Spleen (tissue), 11 donors: ENCODE measurements around the gene ZNF76. TPM values are rescaled to one million over a fixed set of nuclear protein-coding genes. Genes with fewer than 3 reads are reported as not detected.
A peak's percentile ranks its signal among the peaks of the same experiment; 100 is the strongest.

ENCODE experiments used
- DNase-seq: peaks from one replicate; pipeline ENCODE4 v3.0.0-alpha.2; 2020
- H3K27ac ChIP-seq, 8 donors: fragments of 200-600 bp; sonication (generic) in 7 of 8; 1 replicate in 4 of 8; 2 replicates in 4 of 8; pipeline versions ENCODE4 v1.5.0 to v1.8.0; 2016 to 2021; ENCODE audit warnings: inconsistent platforms in 4 of 8, mild to moderate bottlenecking in 4 of 8, moderate library complexity in 1 of 8
- H3K27me3 ChIP-seq, 7 donors: fragments of 200-600 bp; sonication (generic) in 6 of 7; replicated peaks in 1 of 7; 1 replicate in 4 of 7; 2 replicates in 3 of 7; pipeline versions ENCODE4 v1.5.0 to v1.8.0; 2016 to 2021; ENCODE audit warnings: inconsistent platforms in 3 of 7, mild to moderate bottlenecking in 1 of 7
- H3K36me3 ChIP-seq, 6 donors: fragments of 200-600 bp; sonication (generic) in 5 of 6; 1 replicate in 4 of 6; 2 replicates in 2 of 6; pipeline versions ENCODE4 v1.5.0 to v1.8.0; 2016 to 2021; ENCODE audit warnings: inconsistent platforms in 2 of 6
- H3K4me1 ChIP-seq, 6 donors: fragments of 200-600 bp; sonication (generic) in 5 of 6; 1 replicate in 3 of 6; 2 replicates in 3 of 6; pipeline versions ENCODE4 v1.5.0 to v1.8.0; 2016 to 2021; ENCODE audit warnings: inconsistent platforms in 3 of 6
- H3K4me3 ChIP-seq, 8 donors: fragments of 200-600 bp; sonication (generic) in 7 of 8; 1 replicate in 4 of 8; 2 replicates in 4 of 8; pipeline versions ENCODE4 v1.5.0 to v1.8.0; 2016 to 2021; ENCODE audit warnings: inconsistent platforms in 4 of 8, mild to moderate bottlenecking in 4 of 8, moderate library complexity in 2 of 8
- H3K9me3 ChIP-seq, 8 donors: fragments of 200-600 bp; sonication (generic) in 7 of 8; 1 replicate in 4 of 8; 2 replicates in 4 of 8; pipeline versions ENCODE4 v1.5.0 to v1.8.0; 2016 to 2021; ENCODE audit warnings: inconsistent platforms in 4 of 8
- CTCF ChIP-seq, 11 experiments: fragments of 200-600 bp in 7 of 11; fragments of 450-650 bp in 4 of 11; sonication (generic) in 4 of 11; IDR thresholded peaks in 8 of 11; conservative IDR thresholded peaks in 3 of 11; 1 replicate in 7 of 11; 2 replicates in 4 of 11; pipeline versions ENCODE4 v1.4.0 to v1.8.0; 2016 to 2021; ENCODE audit warnings: antibody characterized with exemption in 11 of 11, inconsistent platforms in 4 of 11, mild to moderate bottlenecking in 1 of 11
- POLR2A ChIP-seq, 3 donors: fragments of 450-650 bp; IDR thresholded peaks; one replicate each; pipeline ENCODE4 v1.5.1; 2017; ENCODE audit warnings: antibody characterized with exemption in 3 of 3, mild to moderate bottlenecking in 1 of 3
- POLR2AphosphoS5 ChIP-seq, 3 donors: sonication (generic); formaldehyde crosslinking; IDR thresholded peaks; one replicate each; pipeline ENCODE4 v1.5.1; 2017; ENCODE audit warnings: antibody characterized with exemption in 3 of 3
- WGBS, 5 donors: extraction: QIAGEN DNeasy Blood & Tissue Kit in 3 of 5; methylation state at CpG; one replicate each; pipeline versions ENCODE4 v1.1.5 to v1.1.7; 2013 to 2018; 5-methylcytosine and 5-hydroxymethylcytosine counted together
- intact Hi-C: fragments of 100-400 bp; cut with DNase I; formaldehyde crosslinking; loops from one replicate; pipeline ENCODE4 v1.15.0; 2023; ENCODE audit warnings: low total_unique reads
- polyA plus RNA-seq, 3 donors: library from polyadenylated mRNA; stranded (reverse); fragments of 200-250 nt; gene quantifications; one replicate each; pipeline ENCODE4 v1.2.1, GENCODE V29; 2013
- total RNA-seq, 7 donors: library from RNA; depleted of rRNA in 3 of 7; stranded (reverse); fragments of >200 nt in 3 of 7; fragmentation: NEBNext Ultra II Directional in 4 of 7; extraction: Animal tissue kit (Norgen Biotek cat#: 25700) in 4 of 7; gene quantifications; one replicate each; pipeline versions ENCODE4 v1.1.0 to v1.2.1, GENCODE V29; 2016 to 2021
- donor health status: healthy with polysubstance abuse.
- donor health status: DM: no; HTN: no; CAD: no; lungs with moderate emphysema.
- donor health status: DM: no; HTN: no; CAD: no.
- donor health status: Bipolar disorder and iron deficiency.
- donor health status: healthy.
- donor health status: DM: no; HTN: no; CAD: no.
- donor health status: DM: yes; HTN: yes; CAD: no.

ZNF76 gene
- total and polyA plus RNA-seq, 10 donors: 25.6 to 80.0 (median 57.8) TPM

GRCh38 chr6:35239581-35239980, 20.0 kb upstream of the ZNF76 start:
- H3K36me3 ChIP-seq: peaks cover 0 to 21% (median 0%) of the 10 kb centered on the region in 6 donors
- peaks cover 0 to 9% (median 0%) of the 10 kb centered on the region in 8 donors for H3K9me3 ChIP-seq
- H3K27ac ChIP-seq: no peak overlapping the region
- H3K4me1 ChIP-seq: peaks cover 0 to 14% (median 0%) of the 10 kb centered on the region in 6 donors
- 87 to 96% (median 90%) methylated on average over 4 of the region's 4 CpGs for WGBS, 5 donors
- intact Hi-C loops: no loop called here
- no peak overlapping the region for H3K4me3 ChIP-seq
- no peaks in the 10 kb centered on the region for H3K27me3 ChIP-seq
- TF ChIP-seq CTCF (IDR thresholded peaks at IDR 0.05 in 8 of 11, conservative IDR thresholded peaks at IDR 0.05 in 3 of 11) (no peak), POLR2A (IDR thresholded peaks at IDR 0.05) (no peak), POLR2AphosphoS5 (IDR thresholded peaks at IDR 0.05) (no peak)
- DNase-seq: peak; percentile 6

- DNase-seq: peak; percentile 89
- Histone ChIP-seq H3K4me3 (no peak overlapping the region), H3K36me3 (peaks cover 0 to 34% (median 2%) of the 10 kb centered on the region in 6 donors), H3K27me3 (no peaks in the 10 kb centered on the region), H3K9me3 (no peaks in the 10 kb centered on the region), H3K27ac (no peak overlapping the region), H3K4me1 (peaks cover 0 to 14% (median 3%) of the 10 kb centered on the region in 6 donors)
- WGBS, 5 donors: 43 to 52% (median 48%) methylated on average over 11 to 12 of the region's 12 CpGs
- intact Hi-C loops: no loop called here
- TF ChIP-seq CTCF (IDR thresholded peaks at IDR 0.05 in 8 of 11, conservative IDR thresholded peaks at IDR 0.05 in 3 of 11): peak; percentile 84 to 96 (median 91)
- TF ChIP-seq POLR2A (IDR thresholded peaks at IDR 0.05): no peak
- peak in 2 of 3 donors; percentile 23 to 29 for TF ChIP-seq POLR2AphosphoS5 (IDR thresholded peaks at IDR 0.05)
Observed at GRCh38 chr6:35240838-35241801, 18.4 kb upstream of the ZNF76 start.

GRCh38 chr6:35242486-35242885, 17.0 kb upstream of the ZNF76 start:
- peaks cover 0 to 40% (median 3%) of the 10 kb centered on the region in 6 donors for H3K36me3 ChIP-seq

More at GRCh38 chr6:35242486-35242885, 17.0 kb upstream of the ZNF76 start:
- Histone ChIP-seq H3K4me3 (no peak overlapping the region), H3K27ac (no peak overlapping the region), H3K27me3 (no peaks in the 10 kb centered on the region), H3K9me3 (no peaks in the 10 kb centered on the region), H3K4me1 (peaks cover 0 to 14% (median 3%) of the 10 kb centered on the region in 6 donors)
- intact Hi-C loops: no loop called here
- peak; percentile 51 for DNase-seq
- TF ChIP-seq CTCF (IDR thresholded peaks at IDR 0.05 in 8 of 11, conservative IDR thresholded peaks at IDR 0.05 in 3 of 11) (no peak), POLR2AphosphoS5 (IDR thresholded peaks at IDR 0.05) (no peak), POLR2A (IDR thresholded peaks at IDR 0.05) (no peak)
- WGBS, 5 donors: 91 to 97% (median 94%) methylated on average over 5 of the region's 5 CpGs
